ENCODE data around the gene NACC2.

The NACC2 gene

GRCh38 chr9:136003411-136004218, 91.5 kb downstream of the NACC2 start:
- no peak for TF ChIP-seq ESRRG (CRISPR knock-in tag; IDR thresholded peaks at IDR 0.05)
- no peak for TF ChIP-seq ZFP30 (CRISPR knock-in tag; IDR thresholded peaks at IDR 0.05)
- TF ChIP-seq TCF4 (CRISPR knock-in tag; IDR thresholded peaks at IDR 0.05; ENCODE audit: borderline replicate concordance), result no peak
- TF ChIP-seq BACH2 (CRISPR knock-in tag; IDR thresholded peaks at IDR 0.05; ENCODE audit: borderline replicate concordance), result no peak
- no peak for TF ChIP-seq ISL1 (CRISPR knock-in tag; IDR thresholded peaks at IDR 0.05)
- no peak for TF ChIP-seq ZNF565 (CRISPR knock-in tag; conservative IDR thresholded peaks at IDR 0.05; ENCODE audit: low read depth)
- no peak for TF ChIP-seq TOX (CRISPR knock-in tag; IDR thresholded peaks at IDR 0.05; ENCODE audit: borderline replicate concordance)
- TF ChIP-seq, protein P1, sequence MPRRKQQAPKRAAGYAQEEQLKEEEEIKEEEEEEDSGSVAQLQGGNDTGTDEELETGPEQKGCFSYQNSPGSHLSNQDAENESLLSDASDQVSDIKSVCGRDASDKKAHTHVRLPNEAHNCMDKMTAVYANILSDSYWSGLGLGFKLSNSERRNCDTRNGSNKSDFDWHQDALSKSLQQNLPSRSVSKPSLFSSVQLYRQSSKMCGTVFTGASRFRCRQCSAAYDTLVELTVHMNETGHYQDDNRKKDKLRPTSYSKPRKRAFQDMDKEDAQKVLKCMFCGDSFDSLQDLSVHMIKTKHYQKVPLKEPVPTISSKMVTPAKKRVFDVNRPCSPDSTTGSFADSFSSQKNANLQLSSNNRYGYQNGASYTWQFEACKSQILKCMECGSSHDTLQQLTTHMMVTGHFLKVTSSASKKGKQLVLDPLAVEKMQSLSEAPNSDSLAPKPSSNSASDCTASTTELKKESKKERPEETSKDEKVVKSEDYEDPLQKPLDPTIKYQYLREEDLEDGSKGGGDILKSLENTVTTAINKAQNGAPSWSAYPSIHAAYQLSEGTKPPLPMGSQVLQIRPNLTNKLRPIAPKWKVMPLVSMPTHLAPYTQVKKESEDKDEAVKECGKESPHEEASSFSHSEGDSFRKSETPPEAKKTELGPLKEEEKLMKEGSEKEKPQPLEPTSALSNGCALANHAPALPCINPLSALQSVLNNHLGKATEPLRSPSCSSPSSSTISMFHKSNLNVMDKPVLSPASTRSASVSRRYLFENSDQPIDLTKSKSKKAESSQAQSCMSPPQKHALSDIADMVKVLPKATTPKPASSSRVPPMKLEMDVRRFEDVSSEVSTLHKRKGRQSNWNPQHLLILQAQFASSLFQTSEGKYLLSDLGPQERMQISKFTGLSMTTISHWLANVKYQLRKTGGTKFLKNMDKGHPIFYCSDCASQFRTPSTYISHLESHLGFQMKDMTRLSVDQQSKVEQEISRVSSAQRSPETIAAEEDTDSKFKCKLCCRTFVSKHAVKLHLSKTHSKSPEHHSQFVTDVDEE (CRISPR knock-in tag; IDR thresholded peaks at IDR 0.05), result no peak
- TF ChIP-seq CREB5 (CRISPR knock-in tag; IDR thresholded peaks at IDR 0.05; ENCODE audit: low read depth), result no peak
- TF ChIP-seq, protein P2, sequence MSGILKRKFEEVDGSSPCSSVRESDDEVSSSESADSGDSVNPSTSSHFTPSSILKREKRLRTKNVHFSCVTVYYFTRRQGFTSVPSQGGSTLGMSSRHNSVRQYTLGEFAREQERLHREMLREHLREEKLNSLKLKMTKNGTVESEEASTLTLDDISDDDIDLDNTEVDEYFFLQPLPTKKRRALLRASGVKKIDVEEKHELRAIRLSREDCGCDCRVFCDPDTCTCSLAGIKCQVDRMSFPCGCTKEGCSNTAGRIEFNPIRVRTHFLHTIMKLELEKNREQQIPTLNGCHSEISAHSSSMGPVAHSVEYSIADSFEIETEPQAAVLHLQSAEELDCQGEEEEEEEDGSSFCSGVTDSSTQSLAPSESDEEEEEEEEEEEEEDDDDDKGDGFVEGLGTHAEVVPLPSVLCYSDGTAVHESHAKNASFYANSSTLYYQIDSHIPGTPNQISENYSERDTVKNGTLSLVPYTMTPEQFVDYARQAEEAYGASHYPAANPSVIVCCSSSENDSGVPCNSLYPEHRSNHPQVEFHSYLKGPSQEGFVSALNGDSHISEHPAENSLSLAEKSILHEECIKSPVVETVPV (CRISPR knock-in tag; IDR thresholded peaks at IDR 0.05), result no peak
- no peak for TF ChIP-seq SNAI2 (CRISPR knock-in tag; IDR thresholded peaks at IDR 0.05)
- TF ChIP-seq ZNF70 (CRISPR knock-in tag; IDR thresholded peaks at IDR 0.05), result no peak
- no peak for TF ChIP-seq RARB (CRISPR knock-in tag; IDR thresholded peaks at IDR 0.05)
- no peak for ATAC-seq

DNA sequence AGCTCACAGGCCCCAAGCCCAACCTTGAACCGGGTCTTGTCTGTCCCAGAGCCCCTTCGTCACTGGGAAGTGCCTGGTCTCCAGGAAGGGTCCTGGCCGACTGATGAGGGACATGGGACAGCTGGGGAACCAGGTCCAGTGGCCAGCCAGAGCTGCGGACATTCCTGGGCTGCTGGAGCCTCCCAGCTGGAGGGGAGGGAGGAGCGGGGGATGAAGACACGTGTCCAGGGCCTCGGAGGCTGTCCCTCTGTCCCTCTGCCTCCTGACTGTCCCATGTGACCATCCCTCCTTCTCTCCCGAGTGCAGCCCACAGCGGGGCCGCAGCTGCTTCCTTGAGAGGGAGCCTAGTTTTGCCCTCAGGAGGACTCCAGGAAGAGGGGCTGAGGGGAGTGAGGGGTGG, 92.2 kb downstream of the NACC2 start:
- TF ChIP-seq POU6F1 (CRISPR knock-in tag; IDR thresholded peaks at IDR 0.05; ENCODE audit: borderline replicate concordance, low read depth) (no peak), GLIS3 (CRISPR knock-in tag; IDR thresholded peaks at IDR 0.05) (no peak), ZFP3 (CRISPR knock-in tag; IDR thresholded peaks at IDR 0.05) (no peak), ESRRG (CRISPR knock-in tag; IDR thresholded peaks at IDR 0.05) (no peak), SNAI2 (CRISPR knock-in tag; IDR thresholded peaks at IDR 0.05) (no peak), OSR1 (CRISPR knock-in tag; IDR thresholded peaks at IDR 0.05) (no peak), CREB5 (CRISPR knock-in tag; IDR thresholded peaks at IDR 0.05; ENCODE audit: low read depth) (no peak), RARB (CRISPR knock-in tag; IDR thresholded peaks at IDR 0.05) (no peak), BACH2 (CRISPR knock-in tag; IDR thresholded peaks at IDR 0.05; ENCODE audit: borderline replicate concordance) (no peak), TOX (CRISPR knock-in tag; IDR thresholded peaks at IDR 0.05; ENCODE audit: borderline replicate concordance) (no peak)
- TF ChIP-seq, protein P1 (CRISPR knock-in tag; IDR thresholded peaks at IDR 0.05), result no peak
- TF ChIP-seq, protein P2 (CRISPR knock-in tag; IDR thresholded peaks at IDR 0.05), result no peak
- ATAC-seq, result no peak
